ENCODE results near the gene ACLY.
"Not testable (repeated sequence)": the region's sequence is repeated elsewhere in the genome, so short reads cannot be mapped to it uniquely, and the experiment has no call there.

The ACLY gene

GRCh38 chr17:41909088-41909487, 9.7 kb downstream of the ACLY start:
- DNase-seq, result no peak

GRCh38 chr17:41907633-41908539, 10.9 kb downstream of the ACLY start:
- DNase-seq, result no peak

GRCh38 chr17:41907185-41907556, 11.6 kb downstream of the ACLY start:
- no peak for DNase-seq

- no peak for DNase-seq
Observed at GRCh38 chr17:41906465-41907184, 12.1 kb downstream of the ACLY start.

- DNase-seq, result no peak
Observed at GRCh38 chr17:41905172-41905571, 13.6 kb downstream of the ACLY start.

- DNase-seq, result no peak
Observed at GRCh38 chr17:41904242-41904841, 14.4 kb downstream of the ACLY start.

- DNase-seq, result no peak
Observed at GRCh38 chr17:41901646-41902045, 17.1 kb downstream of the ACLY start.

GRCh38 chr17:41896726-41897125, 22.0 kb downstream of the ACLY start:
- DNase-seq, result no peak

GRCh38 chr17:41895617-41896016, 23.1 kb downstream of the ACLY start:
- DNase-seq, result no peak

GRCh38 chr17:41894791-41895331, 23.9 kb downstream of the ACLY start:
- no peak for DNase-seq

- DNase-seq, result no peak
Observed at GRCh38 chr17:41893384-41893783, 25.4 kb downstream of the ACLY start.

GRCh38 chr17:41892021-41892376, 26.8 kb downstream of the ACLY start:
- DNase-seq, result no peak

GRCh38 chr17:41891135-41892020, 27.4 kb downstream of the ACLY start:
- DNase-seq, result no peak

GRCh38 chr17:41888332-41888965, 30.3 kb downstream of the ACLY start:
- no peak for DNase-seq

GRCh38 chr17:41885733-41886132, 33.0 kb downstream of the ACLY start:
- DNase-seq, result no peak

GRCh38 chr17:41882756-41883155, 36.0 kb downstream of the ACLY start:
- DNase-seq, result no peak

- no peak for DNase-seq
Observed at GRCh38 chr17:41880130-41880529, 38.6 kb downstream of the ACLY start.

GRCh38 chr17:41874293-41874670, 44.5 kb downstream of the ACLY start:
- not testable (repeated sequence) for DNase-seq

- DNase-seq, result no peak
Observed at GRCh38 chr17:41873559-41874292, 45.0 kb downstream of the ACLY start.

GRCh38 chr17:41871789-41872188, 47.0 kb downstream of the ACLY start:
- no peak for DNase-seq

GRCh38 chr17:41870627-41871026, 48.1 kb downstream of the ACLY start:
- no peak for DNase-seq

All from CD4-positive, alpha-beta T cell treated with Interferon alpha-2 for 1 hour (primary cell).